Smooth muscle cell of the brain vasculature (primary cell): Measurements from ENCODE around the gene EP400.
"Not testable (repeated sequence)": the region's sequence is repeated elsewhere in the genome, so short reads cannot be mapped to it uniquely, and the experiment has no call there.

Experiments
- DNase-seq: peaks from one replicate; pipeline ENCODE4 v3.0.0-alpha.2; 2012; ENCODE audit warnings: low read depth, low spot score

EP400 gene

DNA sequence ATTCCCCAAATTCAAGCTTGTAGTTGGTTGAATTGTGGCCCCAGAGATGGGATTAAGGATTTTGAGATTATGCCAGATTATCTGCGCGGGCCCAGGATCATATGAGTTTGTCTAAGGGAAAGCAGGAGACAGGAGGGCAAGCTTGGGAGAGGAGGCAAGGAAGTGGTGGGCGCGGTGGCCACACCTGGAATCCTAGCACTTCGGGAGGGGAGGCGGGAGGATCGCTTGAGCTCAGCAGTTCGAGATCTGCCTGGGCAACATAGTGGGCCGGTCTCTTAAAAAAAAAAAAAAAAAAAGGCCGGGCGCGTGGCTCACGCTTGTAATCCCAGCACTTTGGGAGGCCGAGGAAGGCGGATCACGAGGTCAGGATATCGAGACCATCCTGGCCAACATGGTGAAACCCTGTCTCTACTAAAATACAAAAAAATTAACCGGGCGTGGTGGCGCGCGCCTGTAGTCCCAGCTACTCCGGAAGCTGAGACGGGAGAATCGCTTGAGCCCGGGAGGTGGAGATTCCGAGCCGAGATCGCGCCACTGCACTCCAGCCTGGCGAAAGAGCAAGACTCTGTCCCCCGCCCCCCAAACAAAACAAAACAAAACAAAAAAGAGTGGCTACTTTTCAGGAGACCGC is 21.5 kb upstream of the EP400 start:
- no peak for DNase-seq

DNA sequence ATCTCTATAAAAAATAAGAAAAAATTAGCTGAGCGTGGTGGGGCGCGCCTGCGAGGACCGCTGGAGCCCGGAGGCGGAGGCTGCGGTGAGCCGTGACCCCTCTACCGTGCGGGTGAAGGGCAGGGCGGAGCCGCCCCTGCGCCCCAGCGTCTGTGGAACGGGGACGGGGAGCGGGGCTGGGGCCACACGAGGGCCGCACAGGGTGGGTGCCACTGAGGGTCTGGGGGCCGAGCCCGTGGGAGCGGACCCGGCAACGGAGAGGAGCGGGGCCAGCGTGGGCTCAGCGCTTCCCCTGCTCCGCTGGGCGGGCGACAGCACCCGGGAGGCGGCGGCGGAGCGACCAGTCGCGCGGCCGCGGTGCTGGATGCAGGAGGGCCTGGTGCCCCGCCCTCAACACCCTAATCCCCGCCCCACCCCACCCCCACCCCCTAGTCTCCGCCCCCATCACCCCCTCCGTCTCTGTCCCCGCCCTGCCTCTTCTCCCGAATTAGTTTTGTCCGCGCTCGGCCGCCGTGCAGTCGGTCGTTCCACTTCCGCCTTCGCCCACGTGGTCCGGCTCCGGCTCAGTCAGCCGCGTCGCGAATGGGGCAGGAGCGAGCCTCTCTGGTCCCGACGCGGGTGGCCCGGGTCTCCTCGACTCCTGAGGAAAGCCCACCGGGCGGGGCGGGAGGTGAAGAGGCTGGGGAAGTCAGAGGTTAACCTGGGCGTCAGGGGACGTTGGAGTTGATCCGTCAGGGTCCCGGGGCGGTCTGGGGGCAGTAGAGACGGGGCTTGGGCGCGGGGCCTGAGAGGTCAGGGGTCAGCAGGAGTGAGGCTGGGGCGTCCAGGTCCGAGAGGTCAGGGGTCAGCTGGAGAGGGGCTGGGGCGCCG is 20.8 kb upstream of the EP400 start, which contains the start of gene PUS1:
TSS of gene PUS1 (plus strand) at position 566 of the 870 bp plus-strand sequence. CDS start 447 bp downstream, outside the sequence.
- peak; percentile 80 for DNase-seq

DNA sequence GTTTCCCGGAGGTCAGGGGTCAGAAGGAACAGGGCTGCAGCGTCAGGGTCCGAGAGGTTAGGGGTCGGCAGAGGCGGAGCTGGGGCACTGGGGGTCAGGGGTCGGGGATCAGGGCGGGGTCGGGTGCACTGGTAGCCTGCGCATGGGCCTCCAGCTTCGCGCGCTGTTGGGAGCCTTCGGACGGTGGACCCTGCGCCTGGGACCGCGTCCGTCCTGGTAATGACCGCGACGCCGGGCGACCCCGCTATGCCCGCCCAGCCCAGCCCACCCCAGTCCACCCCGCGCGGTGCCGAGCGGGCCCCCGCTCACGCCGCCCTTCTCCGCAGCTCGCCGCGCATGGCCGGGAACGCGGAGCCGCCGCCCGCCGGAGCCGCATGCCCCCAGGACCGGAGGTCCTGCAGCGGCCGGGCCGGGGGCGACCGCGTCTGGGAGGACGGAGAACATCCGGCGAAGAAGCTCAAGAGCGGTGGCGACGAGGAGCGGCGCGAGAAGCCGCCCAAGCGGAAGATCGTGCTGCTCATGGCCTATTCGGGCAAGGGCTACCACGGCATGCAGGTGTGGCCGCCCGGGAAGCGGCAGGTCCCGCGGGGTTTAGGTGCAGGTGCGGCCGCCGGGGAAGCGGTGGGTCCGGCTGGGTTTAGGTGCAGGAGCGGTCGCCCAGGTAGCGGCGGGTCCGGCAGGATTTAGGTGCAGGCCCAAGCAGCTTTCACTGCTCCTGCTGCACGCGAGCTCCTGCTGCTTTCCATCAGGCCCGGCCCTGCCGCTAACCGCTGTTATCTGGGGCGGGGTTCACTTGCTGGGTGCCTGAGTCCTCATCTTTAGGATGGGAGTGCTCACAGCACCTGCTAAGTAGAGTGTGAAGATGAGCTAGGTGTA is 19.9 kb upstream of the EP400 start:
- DNase-seq, result no peak

DNA sequence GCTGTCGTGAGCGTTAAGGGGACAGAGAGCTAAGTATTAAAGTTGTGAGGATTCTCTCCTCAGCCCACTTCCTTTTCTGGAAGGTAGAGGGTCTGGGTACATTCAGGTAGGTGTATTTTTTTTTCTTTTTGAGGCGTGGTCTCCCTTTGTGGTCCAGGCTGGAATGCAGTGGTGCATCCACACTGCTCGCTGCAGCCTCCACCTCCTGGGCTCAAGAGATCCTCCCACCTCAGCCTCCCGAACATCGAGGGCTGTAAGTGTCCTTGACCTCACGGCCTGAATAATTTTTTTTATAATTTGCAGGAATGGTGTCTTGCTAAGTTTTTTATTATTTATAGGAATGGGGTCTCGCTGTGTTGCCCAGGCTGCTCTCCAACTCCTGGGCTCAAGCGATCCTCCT is 19.2 kb upstream of the EP400 start:
- DNase-seq, result no peak

DNA sequence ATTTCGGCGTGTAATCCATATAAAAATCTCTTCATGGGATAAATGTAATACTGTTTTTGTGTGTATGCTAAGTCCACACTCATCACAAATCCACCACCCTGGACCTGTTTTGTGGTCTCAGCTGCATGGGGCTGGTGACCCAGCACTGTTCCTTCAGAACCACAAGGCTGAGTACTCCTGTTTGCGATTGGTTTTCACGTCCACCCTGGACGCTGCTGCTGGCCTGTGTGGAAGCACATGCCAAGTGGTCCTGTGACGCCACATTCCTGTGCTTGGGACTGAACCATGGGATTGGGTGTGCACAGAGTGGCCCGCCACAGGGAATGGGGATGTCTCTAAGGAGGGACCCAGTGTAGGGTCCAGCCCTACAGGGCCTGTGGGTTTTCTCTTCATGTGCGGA is 16.4 kb upstream of the EP400 start:
- no peak for DNase-seq

DNA sequence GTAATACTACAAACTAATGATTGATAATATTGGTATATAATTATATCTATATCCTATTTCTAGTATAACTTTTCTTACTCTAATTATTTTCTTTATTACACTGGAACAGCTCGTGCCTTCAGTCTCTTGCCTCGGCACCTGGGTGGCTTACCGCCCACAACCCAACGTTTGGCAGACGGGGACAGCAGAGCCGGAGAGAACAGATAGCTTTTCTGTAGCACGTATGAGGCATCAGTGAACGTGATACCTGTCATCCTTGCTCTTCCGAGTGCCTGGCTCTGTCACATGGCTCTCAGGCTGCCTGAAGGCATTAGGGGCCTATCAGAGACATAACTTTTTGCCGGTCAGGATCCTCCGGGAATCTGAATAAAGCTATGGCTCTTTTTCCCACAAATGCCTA is 15.2 kb upstream of the EP400 start:
- no peak for DNase-seq

DNA sequence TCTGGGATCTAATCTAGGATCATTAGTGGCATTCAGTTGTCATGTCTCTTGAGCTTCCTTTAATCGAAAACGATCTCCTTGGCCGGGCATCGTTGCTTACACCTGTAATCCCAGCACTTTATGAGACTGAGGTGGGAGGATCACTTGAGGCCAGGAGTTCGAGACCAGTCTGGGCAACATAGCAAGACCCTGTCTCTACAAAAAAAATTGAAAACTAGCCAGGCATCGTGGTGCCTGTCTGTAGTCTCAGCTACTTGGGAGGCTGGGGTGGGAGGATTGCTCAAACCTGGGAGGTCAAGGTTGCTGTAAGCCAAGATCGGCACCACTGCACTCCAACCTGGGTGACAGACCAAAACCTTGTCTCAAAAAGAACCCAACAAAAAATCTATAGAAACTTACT is 11.7 kb upstream of the EP400 start:
- DNase-seq, result no peak

DNA sequence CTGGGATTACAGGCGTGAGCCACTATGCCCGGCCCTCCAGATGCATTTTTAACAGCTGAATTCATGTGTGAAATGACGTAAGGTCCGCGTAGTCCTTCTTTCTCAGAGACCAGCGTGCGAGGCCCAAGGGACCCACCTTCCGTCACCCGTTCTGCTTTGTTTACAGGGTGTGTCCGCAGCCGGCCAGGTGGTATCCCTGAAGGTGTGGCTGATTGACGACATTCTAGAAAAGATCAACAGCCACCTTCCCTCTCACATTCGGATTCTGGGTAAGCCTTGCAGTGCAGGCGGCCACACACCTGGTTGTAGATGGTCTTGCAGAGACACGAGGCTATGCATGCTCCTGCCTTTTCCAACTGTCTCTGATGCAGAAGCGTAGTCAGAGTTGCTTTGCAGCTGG is 10.7 kb upstream of the EP400 start:
- DNase-seq, result no peak

DNA sequence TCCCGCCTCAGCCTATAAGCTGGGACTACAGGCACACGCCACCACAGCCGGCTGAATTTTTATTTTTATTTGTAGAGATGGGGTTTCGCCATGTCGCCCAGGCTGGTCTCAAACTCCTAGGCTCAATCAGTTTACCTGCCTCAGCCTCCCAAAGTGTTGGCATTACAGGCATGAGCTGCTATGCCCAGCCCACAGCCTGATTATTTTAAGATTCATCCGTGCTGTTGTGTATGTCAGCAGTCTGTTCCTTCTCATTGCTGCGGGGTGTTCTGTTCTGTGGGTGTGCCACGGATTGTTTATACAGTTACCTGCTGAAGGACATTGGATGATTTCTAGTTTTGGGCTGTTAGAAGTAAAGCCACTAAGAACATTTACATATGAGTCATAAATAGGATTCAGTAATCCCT is 9.6 kb upstream of the EP400 start:
- no peak for DNase-seq

DNA sequence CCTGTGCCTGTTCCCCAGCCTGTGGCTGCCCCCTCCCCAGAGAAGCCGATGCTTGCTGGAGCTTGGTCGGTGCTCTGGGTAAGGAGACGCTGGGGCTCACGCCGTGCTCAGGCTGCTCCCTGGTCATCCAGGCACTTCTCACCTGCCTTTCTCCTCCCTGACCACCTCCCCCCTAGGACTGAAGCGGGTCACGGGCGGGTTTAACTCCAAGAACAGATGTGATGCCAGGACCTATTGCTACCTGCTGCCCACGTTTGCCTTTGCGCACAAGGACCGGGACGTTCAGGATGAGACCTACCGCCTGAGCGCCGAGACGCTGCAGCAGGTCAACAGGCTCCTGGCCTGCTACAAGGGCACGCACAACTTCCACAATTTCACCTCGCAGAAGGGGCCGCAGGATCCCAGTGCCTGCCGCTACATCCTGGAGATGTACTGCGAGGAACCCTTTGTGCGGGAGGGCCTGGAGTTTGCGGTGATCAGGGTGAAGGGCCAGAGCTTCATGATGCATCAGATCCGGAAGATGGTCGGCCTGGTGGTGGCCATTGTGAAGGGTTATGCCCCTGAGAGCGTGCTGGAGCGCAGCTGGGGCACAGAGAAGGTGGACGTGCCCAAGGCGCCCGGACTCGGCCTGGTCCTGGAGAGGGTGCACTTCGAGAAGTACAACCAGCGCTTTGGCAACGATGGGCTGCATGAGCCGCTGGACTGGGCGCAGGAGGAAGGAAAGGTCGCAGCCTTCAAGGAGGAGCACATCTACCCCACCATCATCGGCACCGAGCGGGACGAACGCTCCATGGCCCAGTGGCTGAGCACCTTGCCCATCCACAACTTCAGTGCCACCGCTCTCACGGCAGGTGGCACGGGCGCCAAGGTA is 8.4 kb upstream of the EP400 start:
- DNase-seq, result no peak

DNA sequence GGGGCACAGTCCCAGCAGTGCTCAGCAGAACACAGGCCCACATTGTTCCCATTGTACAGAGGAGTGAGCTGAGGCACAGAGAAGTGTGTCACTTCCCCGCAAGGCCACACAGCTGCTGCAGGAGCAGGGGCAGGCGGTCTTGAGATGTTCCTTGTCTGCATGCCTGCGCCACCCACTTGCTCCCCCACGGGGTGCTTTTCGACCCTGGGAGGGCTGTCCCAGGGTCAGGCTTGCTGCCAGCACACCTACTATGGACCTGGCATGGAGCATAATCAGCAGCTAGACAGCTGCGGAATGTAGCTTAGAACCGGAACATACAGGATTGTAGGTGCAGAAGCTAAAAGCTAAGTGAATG is 7.8 kb upstream of the EP400 start:
- DNase-seq, result no peak

DNA sequence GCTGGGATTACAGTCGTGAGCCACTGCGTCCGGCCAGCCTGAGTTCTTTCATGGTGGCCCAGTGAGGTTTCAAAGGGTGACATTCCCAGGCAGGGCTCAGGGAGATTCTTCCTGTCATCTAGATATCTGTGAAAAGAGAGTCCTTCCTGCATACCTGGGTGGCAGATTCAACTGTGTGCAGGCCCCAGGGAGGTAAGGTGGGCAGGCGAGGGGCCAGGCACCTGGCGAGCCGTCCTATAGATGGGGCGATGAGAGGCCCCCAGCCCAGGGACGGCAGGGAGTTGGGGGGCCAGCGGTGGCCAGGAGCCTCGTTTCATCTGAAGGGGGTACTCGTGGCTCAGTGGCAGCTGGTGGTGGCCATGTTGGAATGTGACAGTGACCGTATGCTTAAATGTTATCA is 7.1 kb upstream of the EP400 start:
- no peak for DNase-seq

DNA sequence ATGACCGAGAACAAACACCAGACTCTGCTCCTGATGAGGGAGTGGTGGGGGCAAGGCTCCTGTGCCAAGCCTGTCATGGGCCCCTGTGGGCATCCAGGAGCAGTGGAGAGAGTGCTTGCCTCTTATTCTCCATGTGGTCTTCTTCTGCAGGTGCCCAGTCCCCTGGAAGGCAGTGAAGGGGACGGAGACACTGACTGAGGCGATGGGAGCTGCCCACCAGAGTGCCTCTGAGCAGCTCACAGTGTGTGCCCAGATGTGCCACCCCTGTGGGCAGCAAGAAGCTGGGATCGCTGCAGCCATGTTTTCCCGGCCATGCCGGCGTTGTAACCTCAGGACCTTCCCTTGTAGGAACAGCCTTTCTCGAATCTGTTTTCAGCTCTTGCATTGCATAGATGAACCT is 6.4 kb upstream of the EP400 start:
- DNase-seq, result no peak

DNA sequence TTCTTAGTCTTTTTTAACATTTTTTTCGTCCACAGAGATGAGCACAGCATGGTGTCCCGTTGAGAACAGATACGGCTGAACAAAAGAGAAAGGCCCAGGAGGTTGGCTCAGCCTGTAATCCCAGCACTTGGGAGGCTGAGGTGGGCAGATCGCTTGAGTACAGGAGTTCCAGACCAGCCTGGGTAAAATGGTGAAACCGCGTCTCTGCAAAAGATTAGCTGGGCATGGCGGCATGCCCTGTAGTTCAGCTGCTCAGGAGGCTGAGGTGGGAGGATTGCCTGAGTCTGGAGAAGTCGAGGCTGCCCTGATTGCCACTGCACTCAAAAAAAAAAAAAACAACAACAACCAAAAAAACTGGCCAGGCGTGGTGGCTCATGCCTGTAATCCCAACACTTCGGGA is 5.9 kb upstream of the EP400 start:
- no peak for DNase-seq

DNA sequence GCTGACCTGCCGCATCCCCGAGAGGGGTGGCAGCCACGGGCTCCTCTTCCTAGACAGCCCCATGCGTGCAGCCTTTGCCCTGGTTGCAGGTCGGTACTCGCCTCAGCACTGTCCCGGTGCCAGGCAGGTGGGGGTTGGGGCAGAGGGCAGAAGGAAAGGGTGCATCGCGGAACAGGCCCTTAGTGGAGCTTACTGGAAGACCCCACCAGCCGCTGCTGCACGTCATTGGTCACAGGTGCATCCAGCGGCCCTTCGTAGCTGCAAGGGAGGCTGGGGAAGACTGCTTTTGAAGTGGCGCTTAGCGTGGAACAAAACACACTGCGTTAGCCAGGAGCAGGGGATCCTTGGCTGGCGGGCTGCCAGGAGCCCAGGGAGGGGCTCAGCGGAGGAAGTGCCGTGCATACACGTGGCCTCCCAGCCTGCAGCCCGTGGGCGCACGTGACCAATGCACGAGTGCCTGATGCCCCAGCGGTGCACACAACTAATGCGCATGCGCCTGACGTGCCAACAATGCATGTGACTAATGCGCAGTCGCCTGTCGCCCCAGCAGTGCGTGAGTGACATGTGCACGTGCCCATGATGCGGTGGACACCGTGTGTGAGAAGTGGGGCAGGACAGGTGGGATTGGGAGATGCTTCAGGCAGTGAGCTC is 5.0 kb upstream of the EP400 start:
- no peak for DNase-seq

DNA sequence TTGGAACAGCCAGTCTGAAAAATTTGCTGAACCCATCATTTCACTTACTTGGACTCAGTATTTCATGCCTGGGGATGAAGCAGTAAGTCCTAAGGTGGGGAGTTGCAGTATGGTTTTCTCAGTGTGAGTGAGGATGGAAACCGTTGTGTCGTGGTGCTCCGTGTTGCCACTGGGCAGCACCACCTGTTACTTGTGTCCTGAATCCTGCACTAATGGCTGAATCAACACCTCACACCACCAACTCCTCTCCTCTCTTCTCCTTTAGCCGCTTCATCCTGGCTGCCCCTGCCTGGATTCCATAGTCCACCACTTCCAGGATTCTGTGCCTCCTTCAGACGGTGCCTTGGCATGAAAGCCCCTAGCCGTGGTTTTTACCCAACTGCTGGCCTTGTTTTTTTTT is 3.0 kb upstream of the EP400 start:
- DNase-seq, result no peak

DNA sequence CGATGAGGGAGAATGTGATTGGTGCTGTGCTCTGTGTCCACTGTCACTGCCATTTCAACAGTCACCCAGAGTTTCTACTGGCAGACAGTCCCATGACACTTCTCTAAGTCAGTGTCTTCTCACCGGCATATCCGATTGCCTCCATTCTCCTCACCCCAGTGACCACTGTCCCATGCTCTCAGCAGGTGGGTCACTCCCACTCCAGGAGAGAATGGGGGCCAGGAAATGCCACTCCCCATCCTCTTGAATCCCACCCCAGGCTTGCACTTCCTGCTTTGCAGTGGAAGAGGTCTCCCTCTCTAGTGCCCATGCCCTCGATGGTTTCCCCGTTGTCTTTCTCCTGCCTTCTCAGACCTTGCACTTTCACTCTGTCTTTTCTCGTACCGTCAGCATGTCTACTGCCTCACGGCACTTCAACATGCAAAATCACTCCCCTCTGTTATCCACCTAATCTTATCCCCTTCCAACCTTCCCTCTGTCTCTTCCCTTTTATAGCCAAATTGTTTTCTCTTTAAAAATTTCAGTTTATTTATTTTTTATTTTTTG is 2.2 kb upstream of the EP400 start:
- DNase-seq, result no peak

DNA sequence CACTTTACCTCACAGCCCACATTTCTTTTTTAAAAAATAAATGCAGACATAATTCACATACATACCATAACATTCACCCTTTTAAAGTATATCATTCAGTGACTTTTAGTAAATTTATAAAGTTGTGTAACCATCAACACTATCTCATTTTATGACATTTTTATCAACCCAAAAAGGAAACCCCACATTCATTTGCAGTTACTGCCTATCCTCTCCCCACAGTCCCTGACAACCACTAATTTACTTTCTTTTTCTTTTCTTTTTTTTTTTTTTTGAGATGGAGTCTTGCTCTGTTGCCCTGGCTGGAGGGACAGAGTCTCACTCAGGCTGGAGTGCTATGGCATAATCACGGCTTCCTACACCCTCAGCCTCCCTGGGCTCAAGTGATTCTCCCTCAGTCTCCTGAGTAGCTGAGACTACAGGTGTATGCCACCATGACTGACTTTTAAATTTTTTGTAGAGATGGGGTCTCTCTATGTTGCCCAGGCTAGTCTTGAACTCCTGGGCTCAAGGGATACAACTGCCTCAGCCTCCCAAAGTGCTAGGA is 1.5 kb upstream of the EP400 start:
- DNase-seq, result no peak

DNA sequence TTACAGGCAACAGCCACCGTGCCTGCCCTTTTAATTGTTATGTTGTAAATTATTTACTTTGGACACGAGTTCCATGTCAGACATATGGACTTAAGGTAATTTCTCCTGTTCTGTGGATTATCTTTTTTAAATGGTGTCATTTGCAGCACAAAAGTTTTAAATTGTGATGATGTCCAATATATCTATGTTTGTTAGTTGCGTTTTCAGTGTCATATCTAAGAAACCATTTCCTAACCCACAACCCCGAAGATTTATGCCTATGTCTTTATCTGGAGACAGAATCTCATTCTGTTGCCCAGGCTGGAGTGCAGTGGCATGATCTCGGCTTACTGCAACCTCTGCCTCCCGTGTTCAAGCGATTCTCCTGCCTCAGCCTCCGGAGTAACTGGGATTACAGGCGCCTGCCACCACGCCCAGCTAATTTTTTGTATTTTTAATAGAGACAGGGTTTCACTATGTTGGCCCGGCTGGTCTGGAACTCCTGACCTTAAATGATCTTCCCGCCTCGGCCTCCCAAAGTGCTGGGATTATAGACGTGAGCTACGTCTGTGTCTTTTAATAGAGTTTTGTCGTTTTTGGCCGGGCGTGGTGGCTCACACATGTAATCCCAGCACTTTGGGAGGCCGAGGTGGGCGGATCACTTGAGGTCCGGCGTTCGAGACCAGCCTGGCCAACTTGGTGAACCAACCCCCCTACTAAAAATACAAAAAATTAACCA is 870 bp upstream of the EP400 start:
- not testable (repeated sequence) for DNase-seq
